LNCaP clone FGC (cell line): ENCODE data around the gene FGD2.
A peak's percentile ranks its signal among the peaks of the same experiment; 100 is the strongest.

Experiments used
- DNase-seq: peaks from one replicate; pipeline ENCODE4 v3.0.0-alpha.2; 2011; ENCODE audit warnings: low read depth
- H3K4me3 ChIP-seq: 2 replicates; pipeline ENCODE4 v1.5.1; 2011; ENCODE audit warnings: mild to moderate bottlenecking, low read depth, low read length, control low read depth
- CTCF ChIP-seq: IDR thresholded peaks from 2 replicates; pipeline ENCODE4 v1.5.1; 2012; ENCODE audit warnings: mild to moderate bottlenecking; ENCODE audit not compliant: control insufficient read depth, insufficient read depth; ENCODE audit errors: extremely low read depth

The FGD2 gene

DNA sequence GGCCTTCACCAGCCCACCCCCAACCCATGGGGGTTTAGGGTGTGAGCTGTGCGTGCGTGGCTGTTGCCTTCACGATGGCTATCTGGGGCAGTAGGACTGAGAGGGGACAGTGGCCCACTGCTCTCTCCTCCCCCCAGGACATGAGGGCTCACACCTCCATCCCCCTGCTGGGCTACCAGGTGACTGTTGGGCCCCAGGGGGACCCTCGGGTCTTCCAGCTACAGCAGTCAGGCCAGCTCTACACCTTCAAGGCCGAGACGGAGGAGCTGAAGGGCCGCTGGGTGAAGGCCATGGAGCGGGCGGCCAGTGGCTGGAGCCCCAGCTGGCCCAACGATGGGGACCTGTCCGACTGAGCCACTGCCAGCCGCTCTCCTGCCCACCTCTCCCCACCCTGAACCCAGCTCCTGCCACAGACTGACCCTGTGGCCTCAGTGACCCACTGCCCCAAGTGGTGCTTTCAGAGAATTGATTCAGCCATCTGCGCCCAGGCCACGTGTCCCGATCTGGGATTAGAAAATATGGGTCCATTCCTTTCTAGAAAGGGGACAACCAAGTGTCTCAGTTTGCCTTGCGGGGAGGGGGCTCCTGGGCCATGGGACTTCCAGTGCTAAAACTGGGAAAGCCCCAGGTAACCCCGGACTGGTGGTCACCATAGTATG is 22.5 kb downstream of the FGD2 start:
- TF ChIP-seq CTCF: no peak
- no peak for DNase-seq
- no peak overlapping the region for H3K4me3 ChIP-seq

DNA sequence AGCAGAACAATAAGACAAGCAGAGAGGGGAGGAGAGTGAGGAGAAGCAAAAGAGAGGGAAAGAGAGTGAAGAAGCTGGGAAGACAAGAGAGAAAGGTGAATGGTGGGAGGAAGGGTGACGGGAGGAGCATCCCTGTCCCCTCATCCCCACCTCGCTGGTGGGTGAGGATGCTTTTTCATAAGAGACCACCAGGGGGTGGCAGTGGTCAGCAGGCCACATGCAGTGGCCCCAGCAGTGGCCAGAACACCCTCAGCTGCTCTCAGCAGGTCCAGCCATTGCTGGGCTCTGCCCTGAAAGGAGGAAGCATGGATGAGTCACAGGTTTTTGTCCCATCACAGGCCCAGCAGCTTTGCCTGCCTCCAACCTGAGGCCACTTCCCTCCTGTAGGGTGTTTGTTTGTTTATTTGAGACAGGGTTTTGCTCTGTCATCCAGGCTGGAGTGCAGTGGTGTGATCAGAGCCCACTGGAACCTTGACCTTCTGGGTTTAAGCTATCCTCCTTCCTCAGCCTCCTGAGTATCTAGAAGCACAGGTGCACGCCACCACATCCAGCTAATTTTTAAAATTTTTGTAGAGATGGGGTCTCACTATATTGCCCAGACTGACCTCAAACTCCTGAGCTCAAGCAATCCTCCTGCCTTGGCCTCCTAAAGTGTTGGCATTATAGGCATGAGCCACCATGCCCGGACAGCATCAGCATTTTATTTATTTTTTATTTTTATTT is 24.0 kb downstream of the FGD2 start:
- no peak overlapping the region for H3K4me3 ChIP-seq
- peak; percentile 41 for TF ChIP-seq CTCF
- DNase-seq: no peak

DNA sequence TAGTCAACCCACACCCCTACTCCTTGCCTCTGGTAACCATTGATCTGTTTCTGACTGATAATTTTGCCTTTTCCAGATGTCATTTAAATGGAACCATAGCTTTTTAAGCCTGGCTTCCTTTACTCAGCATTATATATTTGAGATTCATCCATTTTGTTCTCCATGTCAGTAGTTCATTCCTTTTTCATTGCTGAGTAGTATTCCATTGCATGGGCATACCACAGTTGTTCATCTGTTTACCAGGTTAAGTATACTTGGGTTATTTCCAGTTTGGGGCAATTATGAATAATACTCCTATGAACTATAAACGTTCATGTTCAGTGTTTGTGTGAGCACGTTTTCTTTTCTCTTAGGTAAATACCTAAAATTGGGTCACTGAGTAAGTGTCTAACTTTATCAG is 25.1 kb downstream of the FGD2 start:
- no peak for TF ChIP-seq CTCF
- DNase-seq: no peak
- no peak overlapping the region for H3K4me3 ChIP-seq

DNA sequence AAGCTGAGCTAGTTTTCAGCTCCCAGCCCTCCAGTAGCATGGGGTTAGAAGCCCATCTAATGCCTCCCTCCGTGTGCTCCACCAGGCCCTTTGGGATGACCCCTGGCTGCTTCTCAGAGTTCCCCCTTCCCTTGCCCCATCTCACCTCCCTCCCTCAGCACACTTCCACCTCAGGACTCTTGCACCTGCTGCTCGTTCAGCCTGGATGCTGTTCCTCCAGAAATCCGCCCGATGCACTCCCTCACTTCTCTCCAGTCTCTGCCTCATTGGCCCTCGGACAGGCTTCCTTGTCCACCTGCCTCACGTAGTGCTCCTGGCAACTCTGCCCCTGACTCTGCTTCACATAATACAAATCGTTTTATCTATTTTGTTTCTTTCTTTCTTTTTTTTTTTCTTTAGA is 26.8 kb downstream of the FGD2 start:
- no peak for DNase-seq
- no peak overlapping the region for H3K4me3 ChIP-seq
- no peak for TF ChIP-seq CTCF

DNA sequence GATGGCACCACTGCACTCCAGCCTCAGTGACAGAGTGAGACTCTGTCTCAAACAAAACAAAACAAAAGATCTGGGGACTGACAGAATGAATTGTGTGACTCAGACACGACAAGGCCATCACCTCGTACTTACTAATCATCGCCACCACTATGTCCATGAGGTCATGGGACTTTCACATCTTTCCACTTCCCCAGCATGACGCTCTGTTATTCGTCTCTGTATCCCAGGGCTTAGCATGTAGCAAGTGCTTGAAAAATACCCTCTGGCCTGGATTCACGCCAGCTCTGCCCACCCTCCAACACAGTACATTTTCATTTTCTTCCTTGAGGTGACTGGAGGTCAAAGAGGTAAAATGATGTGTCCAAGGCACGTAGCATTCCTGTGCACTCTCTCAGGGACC is 27.8 kb downstream of the FGD2 start:
- H3K4me3 ChIP-seq: no peak overlapping the region
- no peak for DNase-seq
- no peak for TF ChIP-seq CTCF

DNA sequence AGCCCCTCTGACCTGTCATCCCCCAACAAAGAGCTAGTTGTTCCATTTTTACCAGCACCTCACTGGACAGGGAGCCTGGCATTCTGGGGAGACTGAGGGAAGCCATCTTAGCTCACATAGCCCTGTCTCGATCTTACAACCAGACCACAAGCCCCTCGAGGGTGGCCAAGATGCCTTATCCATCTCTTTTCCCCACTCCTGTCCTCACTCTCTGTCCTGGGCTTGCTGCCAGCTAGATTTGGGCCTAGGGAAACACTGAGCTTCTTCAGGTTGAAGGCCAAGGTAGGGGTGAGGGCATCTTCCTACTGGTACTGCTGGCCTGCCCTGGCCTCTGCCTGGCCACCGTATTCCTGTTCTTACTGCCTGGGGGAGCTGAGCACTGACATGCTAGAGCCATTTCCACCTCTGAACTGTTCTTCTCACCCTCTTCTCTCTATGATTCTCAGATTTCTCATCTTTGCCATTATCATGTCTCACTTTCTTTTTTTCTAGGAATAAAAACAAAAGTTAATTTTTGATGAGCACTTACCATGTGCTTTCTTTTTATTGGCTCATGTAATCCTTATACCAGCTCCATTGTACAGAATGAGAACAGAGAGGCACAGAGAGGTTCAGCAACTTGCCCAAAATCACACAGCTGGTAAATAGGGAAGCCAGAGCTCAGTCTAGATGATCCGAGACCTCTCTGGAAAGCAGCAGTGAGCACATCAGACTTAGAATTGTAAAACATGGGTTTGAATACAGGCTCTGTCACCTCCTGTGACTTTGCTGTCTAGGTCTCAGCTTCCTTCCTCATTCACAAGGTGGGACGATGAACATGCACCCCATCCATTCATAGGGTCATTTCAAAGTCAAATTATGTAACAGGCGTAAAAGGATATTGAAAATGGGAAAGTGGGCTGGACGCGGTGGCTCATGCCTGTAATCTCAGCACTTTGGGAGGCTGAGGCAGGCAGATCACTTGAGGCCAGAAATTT is 28.7 kb downstream of the FGD2 start:
- TF ChIP-seq CTCF: no peak
- no peak overlapping the region for H3K4me3 ChIP-seq
- DNase-seq: no peak
